ENCODE measurements around the gene ANO6. TPM values are rescaled to one million over a fixed set of nuclear protein-coding genes. Genes with fewer than 3 reads are reported as not detected.
A peak's percentile ranks its signal among the peaks of the same experiment; 100 is the strongest.

ANO6 gene
- total and polyA plus RNA-seq, 11 donors: 9.0 to 57.2 (median 46.0) TPM

DNA sequence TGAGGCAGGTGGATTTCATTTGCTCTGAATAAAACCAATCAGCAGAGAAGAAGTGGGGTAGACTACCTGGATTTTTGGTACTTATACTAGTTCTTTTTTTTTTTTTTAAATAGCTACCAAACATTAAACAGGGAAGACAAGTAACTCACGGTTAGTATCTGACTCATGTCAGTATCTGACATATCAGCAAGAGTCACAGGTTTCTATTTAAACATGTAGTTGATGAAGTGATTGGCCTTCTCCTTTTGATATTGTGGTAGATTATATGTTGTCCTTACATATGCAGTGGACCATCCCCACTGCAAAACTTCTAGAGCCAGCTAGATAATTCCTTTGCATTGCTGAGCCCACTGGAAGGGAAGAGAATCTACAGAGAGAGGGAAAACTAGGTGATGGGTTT lies 208.0 kb downstream of the ANO6 start:
- DNase-seq (no peak), ATAC-seq (no peak)
- Histone ChIP-seq H3K36me3 (peaks cover 0 to 95% (median 78%) of the 10 kb centered on the region in 9 donors), H3K27me3 (no peaks in the 10 kb centered on the region), H3K27ac (no peak overlapping the region), H3K9me3 (no peaks in the 10 kb centered on the region), H3K4me3 (no peak overlapping the region), H3K4me1 (peaks cover 0 to 16% (median 0%) of the 10 kb centered on the region in 12 donors)
- WGBS, 4 donors: 87 to 98% (median 96%) methylated on average over 1 of the region's 1 CpG
- intact Hi-C loops (cut with DNase I): no loop called here
- TF ChIP-seq CTCF (IDR thresholded peaks at IDR 0.05) (no peak), POLR2A (IDR thresholded peaks at IDR 0.05) (no peak)

DNA sequence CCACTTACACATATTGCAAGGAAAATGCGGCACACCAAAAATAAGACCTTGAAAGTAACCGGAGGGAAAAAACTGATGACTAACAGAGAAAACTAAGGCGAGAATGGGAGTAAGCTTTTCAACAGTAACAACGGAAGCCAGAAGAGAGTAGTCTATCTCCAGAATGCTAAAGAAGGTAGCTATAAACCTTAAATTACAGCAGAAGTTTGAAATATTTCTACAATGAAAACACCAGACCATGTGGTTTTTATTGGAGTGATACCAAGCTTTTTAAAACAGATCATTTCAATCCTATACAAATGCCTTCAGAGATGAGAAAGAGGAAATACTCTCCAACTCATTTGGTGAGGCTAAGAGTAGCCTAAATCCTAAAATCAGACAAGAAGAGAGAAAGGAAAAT lies 209.5 kb downstream of the ANO6 start:
- Histone ChIP-seq H3K4me1 (peaks cover 0 to 16% (median 0%) of the 10 kb centered on the region in 12 donors), H3K36me3 (peaks cover 0 to 99% (median 89%) of the 10 kb centered on the region in 9 donors), H3K27ac (no peak overlapping the region), H3K27me3 (no peaks in the 10 kb centered on the region), H3K4me3 (no peak overlapping the region), H3K9me3 (no peaks in the 10 kb centered on the region)
- no peak for ATAC-seq
- 87 to 95% (median 92%) methylated on average over 4 of the region's 4 CpGs for WGBS, 4 donors
- intact Hi-C loops (cut with DNase I): no loop called here
- no peak for DNase-seq
- TF ChIP-seq CTCF (IDR thresholded peaks at IDR 0.05): no peak
- no peak for TF ChIP-seq POLR2A (IDR thresholded peaks at IDR 0.05)

DNA sequence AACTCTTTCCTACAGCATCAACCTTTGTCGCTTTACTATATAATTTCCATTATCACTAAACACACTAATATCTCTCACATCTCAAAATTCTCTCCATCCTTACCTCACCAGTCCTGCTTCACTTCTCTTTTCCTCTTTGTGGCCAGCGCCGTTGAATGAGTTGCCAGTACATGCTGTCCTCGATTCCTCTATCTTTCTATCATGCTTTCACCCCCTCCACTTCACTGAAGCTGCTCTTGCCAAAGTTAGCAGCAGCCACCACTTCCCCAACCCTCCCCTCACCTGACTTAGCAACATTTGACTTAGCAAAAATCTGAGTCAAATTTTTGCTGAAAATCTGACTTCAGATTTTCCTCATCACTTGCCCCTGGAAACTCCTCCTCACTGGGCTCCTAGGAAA lies 210.4 kb downstream of the ANO6 start:
- WGBS, 4 donors: 60 to 68% (median 64%) methylated on average over 4 of the region's 4 CpGs
- Histone ChIP-seq H3K27me3 (no peaks in the 10 kb centered on the region), H3K4me1 (peaks cover 0 to 16% (median 0%) of the 10 kb centered on the region in 12 donors), H3K27ac (peak overlapping the region in 3 of 12 donors; percentile 18 to 83 (median 78)), H3K36me3 (peaks cover 0 to 99% (median 82%) of the 10 kb centered on the region in 9 donors), H3K9me3 (no peaks in the 10 kb centered on the region), H3K4me3 (no peak overlapping the region)
- DNase-seq (peak in 2 of 5 donors; percentile 29 to 49), ATAC-seq (peak; percentile 58 to 82 (median 74))
- intact Hi-C loops (cut with DNase I): no loop called here
- no peak for TF ChIP-seq POLR2A (IDR thresholded peaks at IDR 0.05)
- TF ChIP-seq CTCF (IDR thresholded peaks at IDR 0.05): no peak

DNA sequence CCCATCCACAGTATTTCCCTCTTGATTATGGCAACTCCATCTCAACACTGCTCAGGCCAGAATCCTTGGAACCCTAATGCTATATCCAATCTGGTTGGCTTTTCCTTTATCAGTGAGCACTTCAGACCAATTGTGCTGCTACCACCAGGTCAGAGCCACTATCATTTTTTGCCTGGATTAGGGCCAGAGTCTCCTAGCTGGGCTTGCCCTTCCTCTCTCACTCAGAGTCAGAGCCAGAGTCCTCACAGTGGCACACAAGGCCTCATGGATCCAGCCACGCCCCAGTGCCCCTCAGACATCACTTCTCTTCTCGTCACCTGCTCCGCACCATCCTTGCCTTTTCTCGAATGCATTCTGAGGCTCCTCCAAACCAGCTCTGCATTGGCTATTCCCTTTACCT lies 211.1 kb downstream of the ANO6 start:
- 64 to 73% (median 70%) methylated on average over 4 of the region's 4 CpGs for WGBS, 4 donors
- Histone ChIP-seq H3K27ac (peak overlapping the region in 3 of 12 donors; percentile 18 to 83 (median 78)), H3K36me3 (peaks cover 0 to 98% (median 74%) of the 10 kb centered on the region in 9 donors), H3K9me3 (no peaks in the 10 kb centered on the region), H3K4me3 (no peak overlapping the region), H3K27me3 (no peaks in the 10 kb centered on the region), H3K4me1 (peaks cover 0 to 16% (median 0%) of the 10 kb centered on the region in 12 donors)
- peak; percentile 80 to 95 (median 88) for ATAC-seq
- peak in 4 of 5 donors; percentile 34 to 54 (median 44) for DNase-seq
- intact Hi-C loops (cut with DNase I): no loop called here
- TF ChIP-seq POLR2A (IDR thresholded peaks at IDR 0.05): no peak
- no peak for TF ChIP-seq CTCF (IDR thresholded peaks at IDR 0.05)
